ENCODE measurements around the gene CUBN.

- no peak for TF ChIP-seq ZNF274 (IDR thresholded peaks at IDR 0.05; ENCODE audit: borderline replicate concordance, low read depth, low read length)
- TF ChIP-seq ZNF23 (CRISPR knock-in tag; IDR thresholded peaks at IDR 0.05), result no peak
- TF ChIP-seq SMAD1 (IDR thresholded peaks at IDR 0.05; ENCODE audit: low read depth, low read length, partially characterized antibody), result no peak
- no peak for TF ChIP-seq POLR2AphosphoS5 (IDR thresholded peaks at IDR 0.05; ENCODE audit: control insufficient read depth, insufficient read depth, low read depth, low read length)
- TF ChIP-seq CBX5 (IDR thresholded peaks at IDR 0.05; ENCODE audit: borderline replicate concordance, low read depth), result no peak
Observed at GRCh38 chr10:17047908-17048307, 81.7 kb downstream of the CUBN start.

Measured in K562 (cell line).